ENCODE data around the gene DDR2.

The DDR2 gene

GRCh38 chr1:162672622-162673260, 40.5 kb downstream of the DDR2 start:
- DNase-seq (ENCODE audit: low read depth), result no peak

GRCh38 chr1:162674034-162674608, 41.9 kb downstream of the DDR2 start:
- DNase-seq (ENCODE audit: low read depth), result no peak

GRCh38 chr1:162676087-162676486, 43.8 kb downstream of the DDR2 start:
- DNase-seq (ENCODE audit: low read depth), result no peak

DNA sequence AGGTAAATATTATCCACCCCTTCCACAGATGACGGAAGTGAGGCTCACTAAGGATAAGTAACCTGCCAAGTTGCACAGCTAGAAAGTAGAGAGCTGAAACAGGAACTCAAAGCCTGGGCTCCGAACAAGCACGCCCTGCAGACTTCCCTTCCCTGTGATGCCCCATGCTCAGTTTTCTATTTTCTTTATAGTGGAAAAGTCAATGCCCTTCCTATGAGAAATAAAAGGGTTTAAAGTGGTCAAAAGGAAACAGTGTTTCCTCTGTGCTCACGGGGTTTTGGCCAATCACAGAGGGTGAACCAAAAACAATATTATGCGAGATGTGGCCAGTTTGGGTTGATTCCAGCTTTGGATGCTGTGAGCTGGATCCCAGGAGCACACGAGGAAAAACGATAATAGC, 44.5 kb downstream of the DDR2 start:
- no peak for DNase-seq (ENCODE audit: low read depth)

DNA sequence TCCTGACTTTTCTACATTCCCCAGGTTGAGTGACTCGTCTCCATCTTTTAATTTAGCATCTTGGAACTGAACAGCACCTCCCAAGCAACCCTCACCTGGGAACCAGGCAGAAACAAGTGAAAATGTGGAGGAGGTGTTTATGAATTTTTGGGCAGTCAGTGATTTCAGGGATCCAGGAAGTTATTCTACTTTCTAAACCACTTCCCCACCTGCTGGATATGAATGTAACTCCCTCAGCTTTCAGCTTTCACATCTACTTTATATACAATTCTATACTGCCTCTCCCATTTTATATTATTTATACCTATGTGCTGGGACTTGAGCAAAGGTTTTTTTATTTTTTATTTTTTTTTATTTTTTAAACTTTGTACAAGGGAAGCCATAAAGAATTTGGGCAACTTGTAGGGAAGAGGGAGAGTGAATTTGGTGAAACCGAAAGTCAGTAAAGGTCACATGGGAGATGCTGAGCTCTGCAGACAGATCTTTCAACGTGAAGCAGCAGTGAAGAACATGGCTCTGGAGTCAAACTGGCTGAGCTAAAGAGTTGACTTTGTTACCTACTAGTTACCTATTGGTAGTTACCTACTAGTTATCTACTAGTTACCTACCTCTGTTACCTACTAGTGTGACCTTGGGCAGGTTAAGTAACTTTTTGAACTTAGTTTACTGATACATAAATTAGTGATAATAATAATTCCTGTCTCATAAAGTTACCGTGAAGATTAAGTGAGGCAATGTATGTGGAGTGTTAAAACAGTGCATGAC, 45.5 kb downstream of the DDR2 start:
- no peak for DNase-seq (ENCODE audit: low read depth)

DNA sequence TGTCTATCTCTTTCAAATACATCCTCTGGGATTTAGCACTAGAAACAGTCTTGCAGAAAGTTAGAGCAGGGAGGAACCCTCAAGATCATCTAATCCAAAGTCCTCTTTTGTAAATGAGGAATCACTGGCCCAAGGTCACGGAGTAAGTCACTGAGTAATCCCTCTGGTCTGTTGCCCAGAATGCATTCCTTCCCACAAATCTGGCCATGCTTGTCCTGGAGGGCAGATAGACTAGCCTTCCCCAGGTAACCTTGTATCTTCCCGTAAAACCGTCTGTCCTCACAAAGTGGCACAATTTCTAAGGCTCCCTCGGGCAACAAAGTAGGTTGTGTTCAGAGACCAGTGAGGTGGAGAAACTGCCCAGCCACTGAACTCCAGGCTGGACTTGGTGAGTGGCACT, 46.2 kb downstream of the DDR2 start:
- no peak for DNase-seq (ENCODE audit: low read depth)

- no peak for DNase-seq (ENCODE audit: low read depth)
Observed at GRCh38 chr1:162679298-162679697, 47.0 kb downstream of the DDR2 start.

DNA sequence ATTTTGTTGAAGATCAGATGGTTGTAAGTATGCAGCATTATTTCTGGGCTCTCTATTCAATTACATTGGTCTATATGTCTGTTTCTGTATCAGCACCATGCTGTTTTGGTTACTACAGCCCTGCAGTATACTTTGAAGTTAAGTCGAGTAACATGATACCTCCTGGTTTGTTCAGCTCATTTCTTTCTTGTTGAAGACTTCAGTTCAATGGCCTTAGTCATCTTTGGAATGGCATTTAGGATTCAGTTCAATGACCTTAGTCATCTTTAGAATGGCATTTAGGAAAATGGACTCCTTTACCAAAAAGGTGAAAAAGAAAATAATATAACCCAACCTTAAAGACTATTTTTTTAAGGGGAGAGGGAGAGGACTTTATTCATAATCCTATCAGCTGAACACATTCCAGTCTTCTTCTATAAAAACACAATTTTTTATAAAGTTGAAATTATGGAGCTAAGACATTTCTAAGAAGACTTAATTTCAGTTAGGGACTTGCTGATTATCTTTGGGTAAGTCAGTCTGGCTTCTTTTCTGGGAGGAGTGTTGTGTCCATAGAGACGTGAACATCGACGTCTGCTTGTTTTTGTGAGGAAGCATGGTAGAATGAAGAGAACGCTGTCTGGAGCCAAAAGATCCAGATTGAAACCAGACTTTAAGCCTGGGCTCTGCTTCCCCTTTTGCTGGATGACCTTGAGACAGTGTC, 48.3 kb downstream of the DDR2 start:
- DNase-seq (ENCODE audit: low read depth), result no peak

GRCh38 chr1:162681122-162681436, 48.8 kb downstream of the DDR2 start:
- no peak for DNase-seq (ENCODE audit: low read depth)

- no peak for DNase-seq (ENCODE audit: low read depth)
Observed at GRCh38 chr1:162682013-162682419, 49.8 kb downstream of the DDR2 start.

DNA sequence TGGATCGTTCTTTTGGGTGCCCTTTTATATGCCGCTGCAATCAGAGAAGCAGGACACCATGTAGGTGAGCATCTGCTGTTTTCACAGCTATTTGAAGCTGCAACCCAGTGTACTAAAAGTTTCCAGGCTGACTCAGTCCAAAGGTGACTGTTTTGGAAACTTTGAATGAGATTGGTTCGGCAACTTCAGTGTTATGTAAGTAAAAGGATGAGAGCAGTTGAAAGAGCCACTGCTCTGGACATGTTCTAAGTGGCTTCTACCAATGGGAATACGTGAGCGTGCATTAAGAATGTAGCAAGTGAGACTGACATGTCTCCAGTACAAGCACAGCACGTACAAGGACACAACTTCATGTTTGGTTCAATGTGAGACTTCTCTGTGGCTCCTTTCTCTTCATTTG, 55.6 kb downstream of the DDR2 start:
- DNase-seq (ENCODE audit: low read depth), result no peak

- no peak for DNase-seq (ENCODE audit: low read depth)
Observed at GRCh38 chr1:162688521-162688920, 56.3 kb downstream of the DDR2 start.

DNA sequence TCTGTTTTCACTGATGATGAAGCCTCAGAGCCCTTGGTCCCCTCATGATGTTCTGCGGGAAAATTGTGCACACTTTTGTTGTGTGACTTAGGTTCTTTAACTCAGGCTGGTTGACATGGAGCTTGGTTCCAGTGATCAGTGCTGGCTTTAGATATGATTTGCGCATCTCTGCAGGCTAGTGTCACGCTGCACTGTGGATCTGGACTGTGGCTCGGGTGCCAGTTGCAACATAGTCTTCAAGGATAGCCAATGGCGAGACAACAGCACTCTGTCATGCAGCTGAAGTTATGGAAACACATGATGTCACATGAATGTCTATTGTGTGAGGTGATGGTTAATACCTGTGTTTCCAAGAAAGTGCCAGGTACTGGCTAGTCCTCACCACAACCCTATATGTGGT, 56.7 kb downstream of the DDR2 start:
- DNase-seq (ENCODE audit: low read depth), result no peak

- DNase-seq (ENCODE audit: low read depth), result no peak
Observed at GRCh38 chr1:162689745-162690671, 57.7 kb downstream of the DDR2 start.

- no peak for DNase-seq (ENCODE audit: low read depth)
Observed at GRCh38 chr1:162690672-162691434, 58.6 kb downstream of the DDR2 start.

- no peak for DNase-seq (ENCODE audit: low read depth)
Observed at GRCh38 chr1:162691999-162692575, 59.8 kb downstream of the DDR2 start.

DNA sequence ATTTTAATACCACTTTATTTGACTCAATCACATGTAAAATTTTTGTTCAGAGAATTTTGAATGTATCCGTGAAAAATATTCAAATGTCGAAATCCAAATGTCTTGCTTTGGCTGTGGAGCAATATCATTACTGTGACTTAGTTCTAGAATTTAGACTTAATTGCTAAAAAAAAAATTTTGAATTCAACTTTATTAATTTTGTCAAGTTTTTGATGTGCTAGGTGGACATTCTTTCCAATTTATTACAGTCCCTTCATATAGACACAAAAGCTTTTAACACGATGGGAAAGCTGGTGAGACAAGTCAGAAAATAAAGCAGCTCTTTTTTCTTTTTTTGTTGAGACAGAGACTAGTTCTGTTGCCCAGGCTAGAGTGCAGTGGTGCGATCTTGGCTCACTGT, 62.6 kb downstream of the DDR2 start:
- DNase-seq (ENCODE audit: low read depth), result no peak

GRCh38 chr1:162695687-162696086, 63.4 kb downstream of the DDR2 start:
- no peak for DNase-seq (ENCODE audit: low read depth)

GRCh38 chr1:162696286-162696862, 64.1 kb downstream of the DDR2 start:
- no peak for DNase-seq (ENCODE audit: low read depth)

- DNase-seq (ENCODE audit: low read depth), result no peak
Observed at GRCh38 chr1:162697140-162697895, 65.1 kb downstream of the DDR2 start.

Measured in stimulated activated CD8-positive, alpha-beta memory T cell treated with anti-CD3 and anti-CD28 coated beads, Interleukin-4, amount 100 ng/mL, for 24 hours (primary cell).